HEK293 (cell line): ENCODE measurements around the gene FNDC1.

ENCODE experiments used
- CTCF ChIP-seq: fragments of 450-650 bp; formaldehyde crosslinking; IDR thresholded peaks from 2 replicates; pipeline ENCODE4 v1.5.1; 2016; ENCODE audit warnings: missing biosample characterization, missing genetic modification characterization
- ZNF24 ChIP-seq: fragments of 450-650 bp; formaldehyde crosslinking; IDR thresholded peaks from 2 replicates; pipeline ENCODE4 v1.5.1; 2016; ENCODE audit warnings: missing biosample characterization, missing genetic modification characterization
- ZNF280D ChIP-seq: fragments of 450-650 bp; formaldehyde crosslinking; IDR thresholded peaks from 2 replicates; pipeline ENCODE4 v1.5.1; 2016; ENCODE audit warnings: missing biosample characterization, missing genetic modification characterization
- ZNF580 ChIP-seq: fragments of 450-650 bp; formaldehyde crosslinking; IDR thresholded peaks from 2 replicates; pipeline ENCODE4 v1.5.1; 2016; ENCODE audit warnings: missing biosample characterization, missing genetic modification characterization

- TF ChIP-seq CTCF (tag by site-specific recombination) (no peak), ZNF580 (tag by site-specific recombination) (no peak), ZNF280D (tag by site-specific recombination) (no peak), ZNF24 (no peak)
Measured at GRCh38 chr6:159309723-159310122, 140.5 kb downstream of the FNDC1 start.
